A549 (cell line): ENCODE measurements around the gene CDKN2D. TPM values are rescaled to one million over a fixed set of nuclear protein-coding genes. Genes with fewer than 3 reads are reported as not detected.
"Not testable (repeated sequence)": the region's sequence is repeated elsewhere in the genome, so short reads cannot be mapped to it uniquely, and the experiment has no call there.

ENCODE experiments used
- ATAC-seq, 2 experiments: fragments of 200-7000 bp in 1 of 2; fragments of >200 bp in 1 of 2; cut with Nextera tagmentation in 1 of 2; cut with Tn5 transposase in 1 of 2; 3 replicates each; pipeline versions ENCODE4 v1.8.0 to v1.9.1; 2018 to 2020; ENCODE audit warnings: mild to moderate bottlenecking in 1 of 2, moderate library complexity in 1 of 2
- CTCF ChIA-PET: fragments of 300-600 bp; sonication (Branson Sonifier 250); formaldehyde crosslinking; extraction: SDS; loops from one replicate; lab custom pipeline; 2021; ENCODE audit warnings: antibody characterized with exemption, inconsistent platforms; lab: Yijun Ruan, JAX
- POLR2A ChIA-PET: fragments of 350-600 bp; formaldehyde crosslinking; extraction: SDS; loops from one replicate; lab custom pipeline; 2021; ENCODE audit warnings: antibody characterized with exemption, inconsistent platforms; lab: Yijun Ruan, JAX
- DNase-seq, 2 experiments: peaks; one replicate each; pipeline versions ENCODE4 v3.0.0 to v3.0.0-alpha.2; 2011 to 2016; ENCODE audit warnings: low read depth in 1 of 2, low spot score in 1 of 2
- FAIRE-seq: peaks from 2 replicates; lab custom pipeline; 2011; peaks lifted over from hg19 to GRCh38; lab: Jason Lieb, UNC
- H3K27ac ChIP-seq, 2 experiments: fragments of >200 bp; sonication (Bioruptor Twin); formaldehyde crosslinking; 3 replicates each; pipeline ENCODE4 v1.5.1; 2016 to 2017
- H3K4me1 ChIP-seq: fragments of >200 bp; sonication (Bioruptor Twin); formaldehyde crosslinking; 3 replicates; pipeline ENCODE4 v1.6.1; 2016
- H3K4me2 ChIP-seq: fragments of >200 bp; sonication (Bioruptor Twin); formaldehyde crosslinking; 3 replicates; pipeline ENCODE4 v1.6.1; 2016
- H3K4me3 ChIP-seq: fragments of >200 bp; sonication (Bioruptor Twin); formaldehyde crosslinking; 3 replicates; pipeline ENCODE4 v1.5.1; 2016
- H3K9me3 ChIP-seq: fragments of >200 bp; sonication (Bioruptor Twin); formaldehyde crosslinking; 3 replicates; pipeline ENCODE4 v1.6.1; 2016
- BCL3 ChIP-seq: fragments of >200 bp; sonication (Bioruptor Twin); formaldehyde crosslinking; IDR thresholded peaks from 3 replicates; pipeline ENCODE4 v1.6.1; 2016
- BHLHE40 ChIP-seq: IDR thresholded peaks from 2 replicates; pipeline ENCODE4 v1.6.1; 2012; ENCODE audit warnings: low read depth, low read length, inconsistent platforms
- CBX2 ChIP-seq: fragments of 200-600 bp; sonication (generic); IDR thresholded peaks from 2 replicates; pipeline ENCODE4 v1.6.1; 2016; ENCODE audit warnings: low read depth, mild to moderate bottlenecking, borderline replicate concordance
- CHD4 ChIP-seq: fragments of 200-600 bp; sonication (generic); IDR thresholded peaks from 2 replicates; pipeline ENCODE4 v1.6.1; 2016; ENCODE audit warnings: antibody characterized with exemption, mild to moderate bottlenecking, borderline replicate concordance
- CTCF ChIP-seq: fragments of >200 bp; sonication (Bioruptor Twin); formaldehyde crosslinking; IDR thresholded peaks from 3 replicates; pipeline ENCODE4 v1.5.1; 2016
- EHF ChIP-seq: fragments of 250-450 bp; sonication (Bioruptor Pico); IDR thresholded peaks from 2 replicates; pipeline ENCODE4 v1.5.0; 2020; ENCODE audit warnings: mild to moderate bottlenecking
- ESRRA ChIP-seq: fragments of 150-350 bp; IDR thresholded peaks from 2 replicates; pipeline ENCODE4 v1.6.1; 2014; ENCODE audit warnings: mild to moderate bottlenecking, low read length, borderline replicate concordance
- FOSL2 ChIP-seq, 2 experiments: fragments of 450-650 bp in 1 of 2; fragments of >200 bp in 1 of 2; sonication (Bioruptor Twin) in 1 of 2; formaldehyde crosslinking; IDR thresholded peaks; 2 replicates each; pipeline versions ENCODE4 v1.5.0 to v1.6.1; 2016 to 2020; ENCODE audit warnings: mild to moderate bottlenecking in 1 of 2, moderate library complexity in 1 of 2
- GATA3 ChIP-seq: IDR thresholded peaks from 2 replicates; pipeline ENCODE4 v1.6.1; 2012; ENCODE audit warnings: borderline replicate concordance
- HDAC2 ChIP-seq: fragments of 200-600 bp; sonication (generic); IDR thresholded peaks from 2 replicates; pipeline ENCODE4 v1.6.1; 2016
- HES2 ChIP-seq: fragments of >200 bp; sonication (Bioruptor Twin); formaldehyde crosslinking; IDR thresholded peaks from 2 replicates; pipeline ENCODE4 v1.6.1; 2016
- HOXB13 ChIP-seq: fragments of 250-450 bp; sonication (Bioruptor Pico); IDR thresholded peaks from 2 replicates; pipeline ENCODE4 v1.5.0; 2020; ENCODE audit warnings: low read depth, mild to moderate bottlenecking, moderate library complexity
- KDM1A ChIP-seq: fragments of 200-600 bp; sonication (generic); IDR thresholded peaks from 2 replicates; pipeline ENCODE4 v1.6.1; 2016; ENCODE audit warnings: low read depth, mild to moderate bottlenecking
- MAFK ChIP-seq: fragments of 450-650 bp; IDR thresholded peaks from 2 replicates; pipeline ENCODE4 v1.6.1; 2014; ENCODE audit not compliant: partially characterized antibody
- NFE2L2 ChIP-seq: fragments of 150-350 bp; conservative IDR thresholded peaks from 2 replicates; pipeline ENCODE4 v1.6.1; 2014; ENCODE audit warnings: low read length
- NR3C1 ChIP-seq: fragments of >200 bp; sonication (Bioruptor Twin); formaldehyde crosslinking; IDR thresholded peaks from 3 replicates; pipeline ENCODE4 v1.6.1; 2017
- POLR2A ChIP-seq: IDR thresholded peaks from 2 replicates; pipeline ENCODE4 v1.6.1; 2012; ENCODE audit warnings: mild to moderate bottlenecking, low read length
- SREBF2 ChIP-seq: fragments of 450-650 bp; IDR thresholded peaks from 2 replicates; pipeline ENCODE4 v1.6.1; 2014; ENCODE audit warnings: mild to moderate bottlenecking, moderate library complexity
- ZC3H11A ChIP-seq: fragments of 450-650 bp; IDR thresholded peaks from 2 replicates; pipeline ENCODE4 v1.6.1; 2014; ENCODE audit warnings: antibody characterized with exemption, mild to moderate bottlenecking
- ZNF302 ChIP-seq: fragments of 250-450 bp; sonication (Bioruptor Pico); IDR thresholded peaks from 2 replicates; pipeline ENCODE4 v1.9.0; 2021; ENCODE audit warnings: inconsistent platforms, mild to moderate bottlenecking, moderate library complexity
- WGBS: methylation state at CpG from one replicate; pipeline ENCODE4 v1.1.6; 2017; ENCODE audit errors: missing lambda C conversion rate; 5-methylcytosine and 5-hydroxymethylcytosine counted together
- polyA plus RNA-seq, 4 experiments: library from polyadenylated mRNA; depleted of rRNA in 3 of 4; stranded (reverse); fragments of >200 nt; fragmentation: RNase III in 1 of 4; extraction: RNeasy Plus Mini Kit Qiagen cat#74134 plus additional on column Dnase treatment in 1 of 4; gene quantifications; 2 replicates in 3 of 4; 3 replicates in 1 of 4; pipeline ENCODE4 v1.2.3, GENCODE V29; 2011 to 2017

CDKN2D gene
- polyA plus RNA-seq, 2 of the 4 experiments (the other 2 are of a cell fraction) = 3.1 to 4.3 TPM

GRCh38 chr19:10577951-10578350 is 9.2 kb upstream of the CDKN2D start:
- 0 out of 3 replicates have a peak, but pooled peaks cover 5% of the 10 kb centered on the region for H3K4me1 ChIP-seq
- H3K4me3 ChIP-seq = no peak overlapping the region
- no peak for TF ChIP-seq MAFK
- peak overlapping the region; percentile 89 for H3K4me2 ChIP-seq
- H3K27ac ChIP-seq = peak overlapping the region; percentile 81 to 93
- POLR2A ChIA-PET = interaction anchor here (0.6 to 0.7 kb wide), 6 partner anchors 50 to 123 kb away, joined by 3 to 7 read pairs (median 4); partner anchors contain the start of gene QTRT1
- ATAC-seq = no peak
- no peak for FAIRE-seq
- DNase-seq = no peak
- WGBS = 67% methylated on average over 3 of the region's 6 CpGs
- CTCF ChIA-PET = interaction anchor here (0.6 to 7.0 kb wide), 4 partner anchors 68 to 162 kb away, joined by 3 to 296 read pairs (median 4); no protein-coding TSS in a partner anchor
- no peaks in the 10 kb centered on the region for H3K9me3 ChIP-seq

GRCh38 chr19:10575011-10575716 is 6.4 kb upstream of the CDKN2D start:
- no peak for DNase-seq
- WGBS = 91% methylated on average over 6 of the region's 6 CpGs
- ChIA-PET POLR2A (interaction anchor here (0.7 kb wide), 1 partner anchor 568 kb away, joined by 6 read pairs; no protein-coding TSS in a partner anchor), CTCF (interaction anchor here (0.6 kb wide), 1 partner anchor 561 kb away, joined by 3 read pairs; no protein-coding TSS in a partner anchor)
- H3K4me3 ChIP-seq = no peak overlapping the region
- no peak for ATAC-seq
- peak overlapping the region; percentile 89 for H3K4me2 ChIP-seq
- H3K27ac ChIP-seq = 0 out of 6 replicates have a peak overlapping the region, but pooled peaks of 1 of the 2 experiments have one; percentile 2
- H3K4me1 ChIP-seq = 0 out of 3 replicates have a peak, but pooled peaks cover 8% of the 10 kb centered on the region
- FAIRE-seq = no peak
- TF ChIP-seq HES2 (no peak), EHF (CRISPR knock-in tag) (no peak), HDAC2 (0 out of 2 replicates have a peak, but pooled peaks have one; percentile 67), NR3C1 (no peak), HOXB13 (CRISPR knock-in tag) (no peak), ZNF302 (CRISPR knock-in tag) (no peak), BCL3 (no peak), KDM1A (peak; percentile 37; the same call in 1 of the 2 replicates), GATA3 (no peak), CBX2 (no peak), CHD4 (no peak), ESRRA (no peak)
- no peaks in the 10 kb centered on the region for H3K9me3 ChIP-seq

- Histone ChIP-seq H3K4me1 (0 out of 3 replicates have a peak, but pooled peaks cover 12% of the 10 kb centered on the region), H3K27ac (no peak overlapping the region), H3K4me2 (no peak overlapping the region), H3K4me3 (no peak overlapping the region), H3K9me3 (no peaks in the 10 kb centered on the region)
- CTCF ChIA-PET = interaction anchor here (2.9 to 5.5 kb wide), 2 partner anchors 71 to 91 kb away, joined by 9 to 31 read pairs; no protein-coding TSS in a partner anchor
- POLR2A ChIA-PET = no interaction called here
- no peak for FAIRE-seq
- no peak for DNase-seq
- WGBS = 89% methylated on average over 8 of the region's 8 CpGs
- TF ChIP-seq NFE2L2 = no peak
- no peak for TF ChIP-seq BHLHE40
- no peak for TF ChIP-seq CTCF
- no peak for TF ChIP-seq POLR2A
- TF ChIP-seq ZC3H11A = no peak
- TF ChIP-seq FOSL2 (IDR thresholded peaks at IDR 0.05) = no peak
- no peak for TF ChIP-seq FOSL2 (CRISPR knock-in tag; IDR thresholded peaks at IDR 0.05)
- TF ChIP-seq SREBF2 = no peak
- no peak for ATAC-seq
Measured at GRCh38 chr19:10574462-10574861, 5.7 kb upstream of the CDKN2D start.

- 86% methylated on average over 6 of the region's 6 CpGs for WGBS
- CTCF ChIA-PET = interaction anchor here (1.1 to 5.5 kb wide), 4 partner anchors 63 to 90 kb away, joined by 3 to 31 read pairs (median 6); no protein-coding TSS in a partner anchor
- DNase-seq, POLR2A ChIA-PET, H3K9me3 ChIP-seq, H3K27ac ChIP-seq, H3K4me2 ChIP-seq, H3K4me3 ChIP-seq, FAIRE-seq, ATAC-seq: not testable (repeated sequence)
- H3K4me1 ChIP-seq = 0 out of 3 replicates have a peak, but pooled peaks cover 12% of the 10 kb centered on the region
Measured at GRCh38 chr19:10573793-10574192, 5.0 kb upstream of the CDKN2D start.
